IMR-90 (cell line): ENCODE measurements around the gene VAC14.

Experiments used
- CEBPB ChIP-seq: IDR thresholded peaks from 2 replicates; pipeline ENCODE4 v1.6.1; 2012; ENCODE audit warnings: low read depth, low read length, improper control_type of control experiment
- CTCF ChIP-seq: conservative IDR thresholded peaks from 2 replicates; pipeline ENCODE4 v1.5.1; 2012; ENCODE audit warnings: mild to moderate bottlenecking, low read depth, low read length, improper control_type of control experiment
- POLR2A ChIP-seq: IDR thresholded peaks from 2 replicates; pipeline ENCODE4 v1.6.1; 2012; ENCODE audit warnings: mild to moderate bottlenecking, low read depth, low read length

- TF ChIP-seq CEBPB: no peak
- no peak for TF ChIP-seq CTCF
- TF ChIP-seq POLR2A: no peak
Measured at GRCh38 chr16:70753228-70753627, 47.7 kb downstream of the VAC14 start.
